K562 (cell line): ENCODE data around the gene RSF1.

ENCODE experiments used
- GATAD2B ChIP-seq: fragments of 450-650 bp; IDR thresholded peaks from 2 replicates; pipeline ENCODE4 v1.6.1; 2017; ENCODE audit warnings: mild to moderate bottlenecking, borderline replicate concordance
- SRSF1 ChIP-seq: fragments of 200-400 bp; formaldehyde crosslinking; IDR thresholded peaks from 2 replicates; pipeline ENCODE4 v1.6.1; 2017; ENCODE audit warnings: mild to moderate bottlenecking, low read depth, low read length, moderate library complexity
- TBP ChIP-seq: optimal IDR thresholded peaks from 2 replicates; pipeline ENCODE3; 2011; ENCODE audit warnings: low read depth, low read length, improper control_type of control experiment
- TF ChIP-seq, protein P1 (sequence below): fragments of 450-650 bp; IDR thresholded peaks from 2 replicates; pipeline ENCODE4 v1.6.1; 2017; ENCODE audit warnings: antibody characterized with exemption, mild to moderate bottlenecking

DNA sequence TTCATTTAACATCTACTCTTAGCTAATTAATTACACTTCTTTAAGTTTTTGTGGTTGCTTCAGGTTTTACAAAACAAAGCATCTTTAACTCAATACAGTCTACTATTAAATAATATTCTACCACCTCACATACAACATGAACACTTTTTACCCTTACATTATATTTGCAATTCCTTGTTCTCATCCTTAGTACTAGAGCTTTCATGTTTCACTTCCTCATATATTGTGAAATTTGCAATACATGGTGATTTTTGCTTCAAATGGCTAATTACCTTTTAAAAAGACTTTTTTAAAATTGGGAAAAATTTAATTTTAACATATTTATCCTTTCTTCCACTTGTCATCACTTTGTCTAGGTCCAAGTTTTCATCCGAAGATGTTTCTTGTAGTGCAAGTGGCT is 37.5 kb downstream of the RSF1 start:
- TF ChIP-seq TBP (no peak), SRSF1 (no peak), GATAD2B (no peak)
- TF ChIP-seq, protein P1, sequence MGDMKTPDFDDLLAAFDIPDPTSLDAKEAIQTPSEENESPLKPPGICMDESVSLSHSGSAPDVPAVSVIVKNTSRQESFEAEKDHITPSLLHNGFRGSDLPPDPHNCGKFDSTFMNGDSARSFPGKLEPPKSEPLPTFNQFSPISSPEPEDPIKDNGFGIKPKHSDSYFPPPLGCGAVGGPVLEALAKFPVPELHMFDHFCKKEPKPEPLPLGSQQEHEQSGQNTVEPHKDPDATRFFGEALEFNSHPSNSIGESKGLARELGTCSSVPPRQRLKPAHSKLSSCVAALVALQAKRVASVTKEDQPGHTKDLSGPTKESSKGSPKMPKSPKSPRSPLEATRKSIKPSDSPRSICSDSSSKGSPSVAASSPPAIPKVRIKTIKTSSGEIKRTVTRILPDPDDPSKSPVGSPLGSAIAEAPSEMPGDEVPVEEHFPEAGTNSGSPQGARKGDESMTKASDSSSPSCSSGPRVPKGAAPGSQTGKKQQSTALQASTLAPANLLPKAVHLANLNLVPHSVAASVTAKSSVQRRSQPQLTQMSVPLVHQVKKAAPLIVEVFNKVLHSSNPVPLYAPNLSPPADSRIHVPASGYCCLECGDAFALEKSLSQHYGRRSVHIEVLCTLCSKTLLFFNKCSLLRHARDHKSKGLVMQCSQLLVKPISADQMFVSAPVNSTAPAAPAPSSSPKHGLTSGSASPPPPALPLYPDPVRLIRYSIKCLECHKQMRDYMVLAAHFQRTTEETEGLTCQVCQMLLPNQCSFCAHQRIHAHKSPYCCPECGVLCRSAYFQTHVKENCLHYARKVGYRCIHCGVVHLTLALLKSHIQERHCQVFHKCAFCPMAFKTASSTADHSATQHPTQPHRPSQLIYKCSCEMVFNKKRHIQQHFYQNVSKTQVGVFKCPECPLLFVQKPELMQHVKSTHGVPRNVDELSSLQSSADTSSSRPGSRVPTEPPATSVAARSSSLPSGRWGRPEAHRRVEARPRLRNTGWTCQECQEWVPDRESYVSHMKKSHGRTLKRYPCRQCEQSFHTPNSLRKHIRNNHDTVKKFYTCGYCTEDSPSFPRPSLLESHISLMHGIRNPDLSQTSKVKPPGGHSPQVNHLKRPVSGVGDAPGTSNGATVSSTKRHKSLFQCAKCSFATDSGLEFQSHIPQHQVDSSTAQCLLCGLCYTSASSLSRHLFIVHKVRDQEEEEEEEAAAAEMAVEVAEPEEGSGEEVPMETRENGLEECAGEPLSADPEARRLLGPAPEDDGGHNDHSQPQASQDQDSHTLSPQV = no peak
